Glutamatergic neuron (in vitro differentiated cells): ENCODE results near the gene CHM. TPM values are rescaled to one million over a fixed set of nuclear protein-coding genes. Genes with fewer than 3 reads are reported as not detected.

Source experiments
- DNase-seq: peaks from one replicate; pipeline ENCODE4 v3.0.0; 2022
- H3K27ac Mint-ChIP-seq: one replicate; pipeline ENCODE4 v1.8.0; 2020; ENCODE audit warnings: mild to moderate bottlenecking, mixed read lengths, inconsistent platforms; ENCODE audit not compliant: unreplicated experiment
- H3K27me3 Mint-ChIP-seq: one replicate; pipeline ENCODE4 v1.8.0; 2020; ENCODE audit warnings: mild to moderate bottlenecking, moderate library complexity, mixed read lengths, inconsistent platforms; ENCODE audit not compliant: unreplicated experiment
- H3K36me3 Mint-ChIP-seq: one replicate; pipeline ENCODE4 v1.8.0; 2020; ENCODE audit warnings: mild to moderate bottlenecking, mixed read lengths, inconsistent platforms; ENCODE audit not compliant: unreplicated experiment
- H3K4me1 Mint-ChIP-seq: one replicate; pipeline ENCODE4 v1.8.0; 2020; ENCODE audit warnings: mild to moderate bottlenecking, low read depth, mixed read lengths, inconsistent platforms; ENCODE audit not compliant: unreplicated experiment
- H3K4me3 Mint-ChIP-seq: one replicate; pipeline ENCODE4 v1.8.0; 2020; ENCODE audit warnings: mild to moderate bottlenecking, mixed read lengths, inconsistent platforms; ENCODE audit not compliant: unreplicated experiment
- H3K9me3 Mint-ChIP-seq: one replicate; pipeline ENCODE4 v1.8.0; 2020; ENCODE audit warnings: mild to moderate bottlenecking, moderate library complexity, mixed read lengths, inconsistent platforms; ENCODE audit not compliant: unreplicated experiment
- long read RNA-seq: library from polyadenylated mRNA; unstranded; transcript quantifications from one replicate; pipeline ENCODE4 v2.0.0, GENCODE V29; 2020; ENCODE audit not compliant: unreplicated experiment
- total RNA-seq: library from RNA; stranded (reverse); fragmentation: NEBNext Ultra II Directional; extraction: Animal tissue kit (Norgen Biotek cat#: 25700); gene quantifications from one replicate; pipeline ENCODE4 v1.2.1, GENCODE V29; 2021; ENCODE audit not compliant: unreplicated experiment
- TF ChIP-seq, protein P1 (sequence below): fragments of 200-600 bp; sonication (generic); IDR thresholded peaks from one replicate; pipeline ENCODE4 v1.5.0; 2021; ENCODE audit not compliant: partially characterized antibody, unreplicated experiment

The CHM gene
- total RNA-seq: 25.2 TPM
- long read RNA-seq, partial matches to known transcripts: 1 of 2 reads
- long read RNA-seq, other reads (novel, unspliced or antisense): 1 of 2 reads

- Mint-ChIP-seq H3K27me3 (no peaks in the 10 kb centered on the region), H3K9me3 (peaks cover 2% of the 10 kb centered on the region)
Measured at GRCh38 chrX:86047174-86047935, at the start of gene CHM. TSS of gene CHM (minus strand) at chrX:86047558. CDS start at chrX:86047532, 26 bp downstream.

DNA sequence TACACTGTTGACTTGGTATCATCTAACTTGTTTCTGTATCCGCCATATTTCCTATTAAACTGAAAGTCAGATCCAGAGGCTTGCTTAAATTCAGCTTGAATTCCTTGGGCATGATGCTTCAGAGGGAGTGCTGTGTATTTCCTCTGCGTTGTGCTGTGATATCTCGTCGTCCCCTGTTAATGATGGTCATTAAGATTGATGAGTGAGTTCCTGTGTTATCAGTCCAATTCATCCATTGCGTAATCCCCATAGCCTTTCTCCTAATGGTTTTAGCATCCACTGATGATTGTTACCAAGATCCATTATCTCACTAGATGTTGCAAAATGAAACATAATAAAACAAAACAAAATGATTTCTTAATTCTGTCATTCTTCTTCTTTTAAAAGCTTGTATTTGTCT is 31.3 kb upstream of the CHM start:
- no peak overlapping the region for H3K4me3 Mint-ChIP-seq
- no peaks in the 10 kb centered on the region for H3K27me3 Mint-ChIP-seq
- H3K4me1 Mint-ChIP-seq: no peaks in the 10 kb centered on the region
- peaks cover 4% of the 10 kb centered on the region for H3K36me3 Mint-ChIP-seq
- no peaks in the 10 kb centered on the region for H3K9me3 Mint-ChIP-seq
- no peak for DNase-seq
- H3K27ac Mint-ChIP-seq: no peak overlapping the region
- TF ChIP-seq, protein P1, sequence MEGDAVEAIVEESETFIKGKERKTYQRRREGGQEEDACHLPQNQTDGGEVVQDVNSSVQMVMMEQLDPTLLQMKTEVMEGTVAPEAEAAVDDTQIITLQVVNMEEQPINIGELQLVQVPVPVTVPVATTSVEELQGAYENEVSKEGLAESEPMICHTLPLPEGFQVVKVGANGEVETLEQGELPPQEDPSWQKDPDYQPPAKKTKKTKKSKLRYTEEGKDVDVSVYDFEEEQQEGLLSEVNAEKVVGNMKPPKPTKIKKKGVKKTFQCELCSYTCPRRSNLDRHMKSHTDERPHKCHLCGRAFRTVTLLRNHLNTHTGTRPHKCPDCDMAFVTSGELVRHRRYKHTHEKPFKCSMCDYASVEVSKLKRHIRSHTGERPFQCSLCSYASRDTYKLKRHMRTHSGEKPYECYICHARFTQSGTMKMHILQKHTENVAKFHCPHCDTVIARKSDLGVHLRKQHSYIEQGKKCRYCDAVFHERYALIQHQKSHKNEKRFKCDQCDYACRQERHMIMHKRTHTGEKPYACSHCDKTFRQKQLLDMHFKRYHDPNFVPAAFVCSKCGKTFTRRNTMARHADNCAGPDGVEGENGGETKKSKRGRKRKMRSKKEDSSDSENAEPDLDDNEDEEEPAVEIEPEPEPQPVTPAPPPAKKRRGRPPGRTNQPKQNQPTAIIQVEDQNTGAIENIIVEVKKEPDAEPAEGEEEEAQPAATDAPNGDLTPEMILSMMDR: no peak

More at GRCh38 chrX:86047174-86047935, at the start of gene CHM:
- H3K4me1 Mint-ChIP-seq: no peaks in the 10 kb centered on the region
- no peaks in the 10 kb centered on the region for H3K36me3 Mint-ChIP-seq
- TF ChIP-seq, protein P1: no peak
- peak; percentile 45 for DNase-seq
- no peak within 1 kb of the TSS for H3K4me3 Mint-ChIP-seq
- no peak within 1 kb of the TSS for H3K27ac Mint-ChIP-seq

- Mint-ChIP-seq H3K4me1 (no peaks in the 10 kb centered on the region), H3K4me3 (no peak overlapping the region), H3K36me3 (no peaks in the 10 kb centered on the region), H3K27ac (no peak overlapping the region), H3K9me3 (peaks cover 2% of the 10 kb centered on the region), H3K27me3 (no peaks in the 10 kb centered on the region)
- TF ChIP-seq, protein P1: no peak
- no peak for DNase-seq
Measured at GRCh38 chrX:86066998-86067397, 19.6 kb upstream of the CHM start.

DNA sequence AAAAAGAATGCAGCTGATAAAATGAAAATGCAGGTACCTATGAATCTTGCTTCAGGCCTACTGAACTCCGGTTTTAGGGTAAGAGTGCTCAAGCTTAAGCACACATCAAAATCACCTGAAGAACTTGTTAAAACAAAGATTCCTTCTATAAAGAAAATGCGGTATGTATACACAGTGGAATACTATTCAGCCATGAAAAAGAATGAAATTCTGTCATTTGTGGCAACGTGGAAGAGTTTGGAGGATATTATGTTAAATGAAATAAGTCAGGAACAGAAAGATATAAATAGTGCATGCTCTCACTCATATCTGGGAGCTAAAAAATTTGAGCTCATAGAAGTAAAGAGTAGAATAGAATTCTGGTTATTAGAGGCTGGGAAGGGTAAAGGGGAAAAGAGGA is 14.0 kb upstream of the CHM start:
- Mint-ChIP-seq H3K27ac (no peak overlapping the region), H3K36me3 (no peaks in the 10 kb centered on the region), H3K27me3 (no peaks in the 10 kb centered on the region), H3K4me3 (no peak overlapping the region), H3K4me1 (no peaks in the 10 kb centered on the region), H3K9me3 (peaks cover 2% of the 10 kb centered on the region)
- TF ChIP-seq, protein P1: no peak
- no peak for DNase-seq

DNA sequence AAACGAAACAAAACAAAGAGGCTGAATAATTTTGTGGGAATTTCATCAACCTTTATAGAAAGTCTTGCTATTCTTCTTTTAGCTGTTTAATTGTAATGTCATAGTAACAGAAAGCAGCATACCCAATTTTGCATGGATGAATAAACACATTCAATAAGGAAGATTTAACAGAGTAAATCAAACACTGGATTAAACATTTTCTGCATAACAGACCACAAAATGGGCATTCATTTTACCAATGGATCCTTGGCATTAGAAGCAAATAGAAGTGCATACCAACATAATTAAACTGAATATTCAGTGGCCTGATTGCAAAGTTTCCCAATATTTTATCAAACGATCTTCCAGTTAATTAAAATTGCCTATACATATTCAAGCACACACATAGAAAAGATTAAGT is 4.4 kb upstream of the CHM start:
- H3K9me3 Mint-ChIP-seq: peaks cover 2% of the 10 kb centered on the region
- no peak for DNase-seq
- H3K27me3 Mint-ChIP-seq: no peaks in the 10 kb centered on the region
- H3K27ac Mint-ChIP-seq: no peak overlapping the region
- no peaks in the 10 kb centered on the region for H3K36me3 Mint-ChIP-seq
- TF ChIP-seq, protein P1: no peak
- no peaks in the 10 kb centered on the region for H3K4me1 Mint-ChIP-seq
- no peak overlapping the region for H3K4me3 Mint-ChIP-seq
